Activated T-cell treated with anti-CD3 and anti-CD28 coated beads, Interleukin-2, amount 50 U/mL, for 1 hour (primary cell): ENCODE data around the gene ADGRD2.

Experiments used
- DNase-seq: peaks from one replicate; pipeline ENCODE4 v3.0.0-alpha.2; 2020

The ADGRD2 gene

GRCh38 chr9:124498499-124499146 lies 48.4 kb downstream of the ADGRD2 start:
- DNase-seq, result no peak

DNA sequence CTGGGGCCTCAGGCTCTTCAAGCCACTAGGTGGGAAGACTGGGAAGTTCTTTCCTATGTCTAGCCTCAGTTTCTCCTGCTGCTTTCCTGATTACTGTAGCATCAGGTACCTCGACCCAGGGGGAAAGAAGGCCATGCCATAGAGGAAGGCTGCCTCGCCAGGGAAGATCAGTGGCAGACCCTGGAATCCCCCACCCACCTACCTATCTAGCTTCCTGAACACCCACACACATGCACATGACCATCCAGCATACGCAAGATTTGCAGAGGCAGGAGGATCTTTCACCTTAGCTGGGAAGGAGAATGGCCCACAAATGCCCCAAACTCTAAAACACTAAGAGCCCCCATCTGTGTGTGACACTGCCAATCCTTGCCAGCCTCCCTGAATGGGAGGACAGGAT lies 49.0 kb downstream of the ADGRD2 start:
- no peak for DNase-seq

- DNase-seq, result no peak
These were observed 50.0 kb downstream of the ADGRD2 start for GRCh38 chr9:124500028-124500795.

DNA sequence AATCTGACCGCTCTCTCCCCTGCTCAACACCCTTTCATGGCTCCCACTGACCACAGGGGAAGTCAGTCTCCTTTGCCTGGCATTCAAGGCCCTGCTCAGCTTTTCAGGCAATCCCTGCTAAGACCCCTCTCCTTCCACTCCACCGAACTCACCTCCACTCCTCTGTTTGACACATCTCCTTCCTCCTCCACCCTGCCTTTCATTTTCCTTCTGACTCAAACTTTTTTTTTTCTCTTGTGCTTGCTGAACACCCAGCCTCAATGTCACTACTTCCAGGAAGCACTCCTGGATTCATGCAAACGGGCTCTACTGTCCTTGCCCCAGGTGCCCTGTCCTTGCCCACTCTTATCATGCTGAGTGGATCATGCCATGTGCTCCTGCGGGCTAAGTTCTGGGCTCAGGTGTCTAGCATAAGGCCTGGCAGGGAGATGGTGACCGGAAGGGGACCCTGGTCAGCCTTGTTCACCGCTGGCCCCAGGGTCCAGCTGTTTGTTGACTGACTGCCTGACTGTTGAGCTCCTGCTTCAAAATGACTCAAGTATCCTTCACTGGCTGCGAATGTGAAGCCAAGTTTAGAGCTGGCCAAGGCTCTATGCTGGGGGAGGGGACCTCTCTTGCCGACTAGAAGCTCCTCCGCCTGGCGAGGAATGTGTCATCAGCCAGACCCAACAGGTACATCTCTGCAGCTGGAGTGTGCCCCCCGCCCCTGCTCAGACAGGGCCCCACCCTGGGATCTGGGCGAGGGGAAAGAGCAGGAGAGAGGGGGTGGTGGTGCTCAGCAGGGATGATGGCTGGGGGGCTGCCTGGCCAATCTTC lies 50.8 kb downstream of the ADGRD2 start:
- DNase-seq, result no peak

DNA sequence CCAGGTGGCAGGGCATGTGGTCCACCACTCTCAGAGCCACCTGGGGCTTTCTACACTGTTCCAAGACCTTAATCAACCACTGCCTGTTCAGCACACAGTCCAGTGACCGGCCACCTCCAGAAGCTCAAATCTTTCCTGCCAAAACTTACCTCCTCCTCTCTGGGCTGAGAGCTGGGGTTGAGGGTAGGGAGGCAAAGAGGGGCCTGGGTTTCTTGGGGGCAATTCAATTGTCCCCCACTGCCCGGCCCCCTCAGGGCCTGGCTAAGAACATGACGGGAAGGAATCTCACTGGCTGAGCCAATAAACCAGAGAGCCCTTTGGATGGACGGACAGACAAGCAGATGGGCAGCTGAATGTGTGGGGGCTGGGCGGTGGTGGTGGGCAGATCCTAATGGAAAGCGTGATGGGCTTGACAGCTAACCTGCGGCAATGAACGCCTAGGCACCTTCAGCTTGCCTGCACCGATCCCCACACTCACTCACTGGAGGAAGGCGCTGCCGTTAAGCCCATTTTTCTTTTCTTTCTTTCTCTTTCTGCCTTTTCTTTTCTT lies 51.6 kb downstream of the ADGRD2 start:
- DNase-seq, result no peak

- no peak for DNase-seq
These were observed 52.8 kb downstream of the ADGRD2 start for GRCh38 chr9:124502711-124503702.

DNA sequence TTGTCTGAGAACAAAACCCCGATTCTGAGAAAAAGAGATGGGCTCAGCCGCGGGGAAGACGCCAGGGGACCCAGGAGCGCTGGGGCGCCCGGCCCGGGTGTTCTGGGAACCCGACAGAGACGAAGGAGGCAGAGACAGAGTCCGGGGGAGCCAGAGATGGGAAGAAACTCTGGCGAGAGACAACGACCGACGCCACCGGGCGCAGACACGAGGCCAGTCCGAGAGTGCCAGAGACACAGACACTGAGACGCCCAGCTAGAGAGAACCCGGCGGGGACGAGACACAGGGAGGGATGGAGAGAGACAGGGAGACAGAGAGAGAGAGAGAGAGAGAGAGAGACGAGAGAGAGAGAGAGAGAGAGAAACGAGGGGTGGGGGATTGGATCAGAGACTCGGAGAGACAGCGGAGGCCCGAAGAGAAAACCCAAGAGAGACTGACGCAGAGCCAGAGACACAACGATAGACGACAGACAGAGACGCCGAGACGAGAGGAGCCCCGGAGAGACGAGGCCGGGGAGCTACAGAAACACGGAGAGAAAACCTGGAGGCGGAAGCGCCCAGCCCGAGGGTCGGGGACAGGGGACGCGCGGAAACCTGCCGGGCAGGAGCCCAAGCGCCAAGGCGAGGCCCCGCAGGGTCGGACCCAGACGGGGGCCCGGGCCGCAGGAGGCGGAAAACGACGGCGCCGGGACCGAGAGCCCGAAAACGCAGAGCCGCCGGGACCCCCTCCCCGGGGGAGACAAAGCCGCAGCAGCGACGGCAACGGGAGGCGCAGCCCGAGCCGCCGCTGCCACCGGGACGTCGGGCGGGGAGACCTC lies 53.7 kb downstream of the ADGRD2 start:
- DNase-seq, result no peak

- DNase-seq, result no peak
These were observed 54.3 kb downstream of the ADGRD2 start for GRCh38 chr9:124504530-124505005.

- no peak for DNase-seq
These were observed 55.0 kb downstream of the ADGRD2 start for GRCh38 chr9:124505006-124505900.

GRCh38 chr9:124505901-124506346 lies 55.7 kb downstream of the ADGRD2 start:
- DNase-seq, result no peak

DNA sequence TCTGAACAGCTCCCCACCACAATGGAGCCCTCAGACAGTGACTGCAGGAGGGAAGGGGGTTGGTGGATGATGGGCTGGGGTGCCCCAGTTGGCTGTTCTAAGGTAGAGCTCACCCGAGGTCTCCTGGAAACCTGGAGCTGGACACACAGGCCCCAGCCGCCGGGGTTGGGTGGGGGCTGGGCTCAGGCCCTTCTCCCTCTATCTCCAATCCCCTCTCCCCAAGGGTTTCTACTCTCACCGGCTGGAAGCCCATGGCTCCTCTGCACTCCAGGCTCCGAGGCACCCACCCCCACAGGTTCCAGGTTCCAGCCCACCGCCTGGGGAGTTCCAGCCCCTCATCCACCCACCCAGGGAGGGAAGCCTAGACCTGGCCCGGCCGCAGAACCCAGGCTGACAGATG lies 56.2 kb downstream of the ADGRD2 start:
- DNase-seq, result no peak

DNA sequence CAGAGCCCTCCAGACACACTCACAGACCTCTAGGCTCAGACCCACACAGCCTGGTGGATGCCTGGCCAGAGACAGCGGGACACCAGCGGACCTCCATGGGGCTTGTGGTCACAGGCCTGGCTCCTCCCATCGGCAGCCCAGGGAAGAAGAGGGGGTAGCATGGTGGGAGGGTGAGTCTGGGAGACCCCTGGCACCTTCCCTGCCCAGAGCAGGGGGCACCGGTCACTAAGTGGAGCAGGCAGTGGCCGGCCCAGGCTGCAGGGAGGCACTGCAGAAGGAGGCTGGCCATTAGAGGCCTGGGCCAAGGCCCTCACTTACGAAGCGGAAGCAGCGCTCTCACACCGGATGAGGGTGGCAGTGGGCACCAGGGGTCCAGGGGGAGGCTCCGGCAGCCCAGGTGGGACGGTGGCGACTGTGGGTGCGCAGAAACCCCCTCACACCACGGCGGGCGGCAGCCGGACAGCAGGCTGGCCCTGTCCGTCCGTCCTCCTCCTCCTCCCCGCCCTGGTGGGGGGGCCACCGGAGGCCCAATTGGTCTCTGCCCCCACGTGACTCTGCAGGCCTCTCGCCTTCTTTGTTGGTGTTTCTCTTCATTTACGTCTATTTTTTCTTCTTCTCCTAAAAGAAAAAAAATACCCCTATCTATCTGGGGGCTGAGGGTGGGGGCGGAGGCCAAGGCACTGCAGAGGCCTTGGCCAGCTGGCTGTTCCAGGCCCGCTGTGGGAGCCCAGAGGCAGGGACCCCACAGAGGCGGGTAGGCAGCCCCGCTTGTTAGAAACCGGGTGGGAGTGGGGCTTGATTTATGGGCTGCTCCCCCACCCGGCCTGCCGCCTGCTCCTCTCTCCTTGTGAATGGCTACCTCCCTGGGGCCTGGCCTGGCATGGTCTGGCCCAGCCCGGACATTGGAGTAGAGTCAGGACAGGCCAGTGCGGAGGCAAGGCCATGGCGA lies 57.0 kb downstream of the ADGRD2 start, which contains the start of gene NR5A1:
NR5A1 (minus strand) TSS at position 469 of the 949 bp plus-strand sequence. CDS start 4,004 bp downstream, outside the sequence.
- no peak for DNase-seq

DNA sequence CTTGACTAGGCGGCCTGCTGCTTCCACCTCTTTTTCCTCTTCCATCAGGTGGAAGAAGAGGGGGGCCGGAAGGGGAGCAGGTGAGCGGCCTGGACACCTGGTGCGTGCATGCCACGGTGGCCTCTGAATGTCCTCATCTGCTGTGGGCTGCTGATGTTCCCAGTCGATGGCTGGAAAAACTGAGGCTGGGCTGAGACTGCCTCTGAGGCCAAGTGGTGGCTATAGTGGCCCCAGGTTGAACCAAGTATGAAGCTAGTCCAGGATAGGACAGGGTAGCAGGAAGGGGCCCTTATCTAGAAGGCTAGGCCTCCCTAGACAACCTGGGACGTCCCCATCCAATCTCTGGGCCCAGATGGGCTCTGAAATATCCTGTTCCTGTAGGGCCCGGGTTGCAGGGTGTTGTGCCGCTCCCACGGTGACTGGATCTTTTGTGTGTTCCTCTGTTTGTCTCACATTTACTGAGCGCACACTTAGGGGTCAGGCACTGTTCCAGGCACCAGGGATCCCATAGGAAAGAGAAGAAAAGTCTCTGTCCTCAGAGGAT lies 57.7 kb downstream of the ADGRD2 start:
- DNase-seq, result no peak

- no peak for DNase-seq
These were observed 60.6 kb downstream of the ADGRD2 start for GRCh38 chr9:124510650-124511425.

- no peak for DNase-seq
These were observed 61.2 kb downstream of the ADGRD2 start for GRCh38 chr9:124511426-124511840.

GRCh38 chr9:124511891-124512805 lies 61.9 kb downstream of the ADGRD2 start:
- no peak for DNase-seq
